ENCODE measurements around the gene BICC1.
A peak's percentile ranks its signal among the peaks of the same experiment; 100 is the strongest.

The BICC1 gene

GRCh38 chr10:58715061-58715460 is 202.4 kb downstream of the BICC1 start:
- DNase-seq, result no peak

GRCh38 chr10:58718596-58718995 is 205.9 kb downstream of the BICC1 start:
- DNase-seq, result no peak

DNA sequence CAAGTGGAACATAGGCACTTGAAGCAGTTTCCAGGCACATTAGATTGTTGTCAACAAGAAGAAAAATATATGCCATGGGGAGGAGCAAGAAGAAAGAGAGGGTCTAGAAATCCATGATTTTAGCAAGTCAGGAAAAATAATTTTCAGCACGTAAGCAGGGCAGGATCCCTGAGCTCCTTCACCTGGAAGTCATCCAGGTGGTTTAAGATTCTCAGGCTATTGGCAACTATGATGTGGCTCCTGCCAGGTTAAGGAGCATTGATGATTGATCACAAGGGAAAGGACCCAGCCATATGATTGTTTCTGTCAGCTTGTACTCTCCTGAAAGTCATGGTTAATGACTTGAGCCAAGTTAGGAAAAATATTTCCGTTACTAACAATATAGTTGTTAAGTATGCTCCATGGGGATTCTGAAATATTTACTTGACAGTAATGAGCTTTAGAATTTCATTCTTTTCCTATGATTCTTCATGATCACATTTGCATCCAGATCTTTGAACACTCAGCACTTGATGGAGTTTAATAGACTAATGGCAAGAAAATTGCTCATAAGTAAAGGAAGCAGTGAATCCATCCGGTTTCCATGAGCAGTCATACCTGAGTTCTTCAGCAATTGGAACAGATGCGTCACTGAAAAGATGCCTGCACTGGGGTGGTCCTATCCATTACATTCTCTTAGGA is 209.1 kb downstream of the BICC1 start:
- DNase-seq, result no peak

DNA sequence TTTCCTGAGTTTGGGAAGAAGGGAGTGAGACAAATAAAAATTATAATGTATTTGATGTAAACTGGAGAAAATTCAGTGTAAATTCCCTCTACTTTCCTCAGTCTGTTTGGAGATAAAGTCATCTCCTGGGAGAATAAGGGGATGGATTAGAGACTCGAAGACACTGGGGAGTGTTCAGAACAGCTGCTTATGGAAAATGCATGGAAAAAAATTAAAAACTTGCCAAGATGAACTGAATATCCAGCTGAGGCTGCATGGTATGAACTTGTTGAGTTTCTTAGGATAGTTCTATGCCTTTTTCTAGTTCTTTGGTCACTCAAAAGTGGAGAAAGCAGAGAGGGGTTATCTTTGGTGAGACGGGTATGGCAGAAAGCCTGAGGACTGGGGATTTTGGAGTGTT is 210.5 kb downstream of the BICC1 start:
- DNase-seq, result no peak

- DNase-seq, result peak in 1 of 2 donors; percentile 83
Observed at GRCh38 chr10:58723966-58724365, 211.3 kb downstream of the BICC1 start.

DNA sequence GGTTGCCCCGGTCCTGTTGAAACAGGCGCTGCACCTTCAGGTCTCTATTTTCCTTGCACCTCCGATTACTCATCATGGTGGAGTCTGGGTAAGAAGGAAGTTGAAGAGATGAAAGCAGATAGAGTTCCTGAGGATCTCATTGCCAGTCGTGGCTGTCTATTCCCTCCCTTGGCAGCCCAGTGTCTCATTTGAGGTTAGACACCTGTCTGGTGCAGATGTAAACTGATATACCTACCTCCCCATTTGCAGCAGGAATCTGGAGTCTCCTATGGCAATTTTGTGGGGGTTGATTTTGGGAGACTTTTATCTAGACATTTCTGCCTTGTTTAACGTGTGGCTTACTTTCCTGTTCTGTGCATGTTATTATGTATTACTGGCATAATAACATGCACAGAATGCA is 212.1 kb downstream of the BICC1 start:
- DNase-seq, result no peak

GRCh38 chr10:58725901-58726300 is 213.2 kb downstream of the BICC1 start:
- DNase-seq, result peak in 1 of 2 donors; percentile 25

- DNase-seq, result no peak
Observed at GRCh38 chr10:58727633-58728032, 215.0 kb downstream of the BICC1 start.

DNA sequence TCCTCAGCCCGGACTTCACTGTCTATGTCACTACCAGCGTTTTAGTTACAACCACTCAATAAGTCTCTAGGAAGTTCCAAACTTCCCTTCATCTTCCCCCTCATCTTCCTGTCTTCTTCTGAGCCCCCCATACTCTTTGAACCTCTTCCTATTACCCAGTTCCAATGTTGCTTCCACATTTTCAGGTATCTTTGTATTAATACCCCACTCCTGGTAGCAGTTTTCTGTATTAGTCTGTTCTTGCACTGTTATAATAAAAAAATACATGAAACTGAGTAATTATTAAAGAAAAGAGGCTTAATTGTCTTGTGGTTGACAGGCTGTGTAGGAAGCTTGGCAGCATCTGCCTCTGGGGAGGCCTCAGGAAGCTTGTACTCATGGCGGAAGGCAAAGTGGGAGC is 218.6 kb downstream of the BICC1 start:
- no peak for DNase-seq

- no peak for DNase-seq
Observed at GRCh38 chr10:58733436-58733835, 220.8 kb downstream of the BICC1 start.

GRCh38 chr10:58734116-58734515 is 221.4 kb downstream of the BICC1 start:
- no peak for DNase-seq

DNA sequence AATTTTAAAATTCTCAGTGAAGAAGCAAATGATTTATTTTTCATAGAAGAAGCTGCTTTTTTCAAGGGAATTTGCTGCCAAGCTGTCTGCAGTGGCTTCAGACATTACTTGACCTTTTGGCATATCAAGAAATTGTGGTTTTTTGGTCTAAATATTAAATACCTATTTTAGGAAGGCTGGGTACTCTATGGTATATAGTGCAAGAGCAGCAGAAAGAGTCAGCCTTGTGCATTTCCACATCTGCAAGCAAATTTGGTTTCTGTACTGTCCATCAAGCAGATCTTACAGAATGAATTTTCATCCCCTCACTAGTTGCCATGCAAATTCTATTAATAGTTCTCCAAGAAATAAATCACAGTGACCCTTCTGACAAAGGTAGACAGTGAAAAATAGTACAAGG is 222.0 kb downstream of the BICC1 start:
- no peak for DNase-seq

DNA sequence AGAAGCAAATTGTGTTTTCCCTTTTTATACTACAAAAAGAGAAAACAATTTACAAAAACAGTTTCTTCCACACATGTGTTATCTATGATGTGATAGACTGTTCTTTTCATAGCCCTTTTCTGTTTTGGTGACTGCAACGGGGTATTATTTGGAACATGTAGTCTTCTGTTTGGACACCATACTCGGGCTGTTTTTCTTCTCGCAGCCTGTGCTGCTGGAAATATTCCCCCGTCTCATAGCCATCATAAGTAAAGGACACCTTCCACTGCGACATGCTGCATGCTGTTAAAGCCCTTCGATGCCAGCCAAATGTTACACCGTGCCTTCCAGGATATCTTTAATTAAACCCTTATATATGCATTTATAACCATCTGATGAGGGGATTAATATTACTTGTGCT is 222.4 kb downstream of the BICC1 start:
- DNase-seq, result no peak

DNA sequence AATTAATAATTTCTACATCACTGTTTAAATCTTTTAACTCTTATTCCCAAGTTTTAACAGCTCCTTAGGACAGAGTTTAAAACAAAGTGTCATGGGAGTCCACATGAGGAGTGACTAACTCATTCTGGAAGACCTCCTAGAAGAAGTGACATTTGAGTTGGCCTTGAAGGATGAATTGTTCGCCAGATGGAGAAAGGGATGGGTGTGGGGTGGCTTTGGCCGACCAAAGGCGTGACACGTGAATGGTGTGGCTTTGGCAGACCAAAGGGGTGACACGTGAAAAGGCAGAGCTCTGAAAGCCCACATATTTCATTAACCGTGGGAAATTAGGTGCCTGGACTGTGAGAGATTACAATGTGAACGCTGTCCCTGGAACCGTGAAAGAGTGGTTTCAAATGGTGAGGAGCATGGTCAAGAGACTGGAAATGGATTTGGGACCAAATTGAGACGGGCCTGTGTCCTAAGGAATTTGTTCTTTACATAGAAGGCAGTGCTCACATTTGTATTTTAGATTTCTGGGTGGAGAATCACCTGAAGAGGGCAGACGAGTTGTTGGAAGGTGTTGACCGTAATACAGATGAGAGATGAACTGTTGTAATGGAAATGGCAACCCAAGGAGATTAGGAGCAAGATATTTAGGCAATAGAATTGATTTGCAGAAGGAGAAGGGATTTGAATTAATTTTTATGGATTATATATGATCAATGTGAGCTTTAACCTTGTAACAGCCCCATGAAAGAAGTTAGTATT is 228.1 kb downstream of the BICC1 start:
- DNase-seq, result no peak

DNA sequence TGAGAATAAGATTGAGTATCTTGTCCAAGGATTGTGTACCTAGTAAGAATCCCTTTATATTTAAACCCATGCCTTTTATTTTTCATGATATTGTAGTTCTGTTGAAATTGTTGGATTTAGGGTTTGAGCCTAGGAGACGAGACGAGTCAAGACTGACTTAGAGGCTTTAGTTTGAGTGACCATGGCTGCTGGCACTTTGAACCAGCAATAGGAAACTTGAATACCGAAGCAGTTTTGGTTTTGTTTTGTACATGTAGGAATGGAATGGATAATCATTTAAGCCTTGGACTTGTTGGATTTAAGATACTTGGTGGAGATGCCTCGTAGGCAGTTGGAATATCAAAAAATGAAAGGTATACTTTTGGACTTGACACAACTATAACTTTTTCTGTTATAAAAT is 229.0 kb downstream of the BICC1 start:
- no peak for DNase-seq

GRCh38 chr10:58742141-58742540 is 229.5 kb downstream of the BICC1 start:
- no peak for DNase-seq

- no peak for DNase-seq
Observed at GRCh38 chr10:58743466-58744115, 230.9 kb downstream of the BICC1 start.

DNA sequence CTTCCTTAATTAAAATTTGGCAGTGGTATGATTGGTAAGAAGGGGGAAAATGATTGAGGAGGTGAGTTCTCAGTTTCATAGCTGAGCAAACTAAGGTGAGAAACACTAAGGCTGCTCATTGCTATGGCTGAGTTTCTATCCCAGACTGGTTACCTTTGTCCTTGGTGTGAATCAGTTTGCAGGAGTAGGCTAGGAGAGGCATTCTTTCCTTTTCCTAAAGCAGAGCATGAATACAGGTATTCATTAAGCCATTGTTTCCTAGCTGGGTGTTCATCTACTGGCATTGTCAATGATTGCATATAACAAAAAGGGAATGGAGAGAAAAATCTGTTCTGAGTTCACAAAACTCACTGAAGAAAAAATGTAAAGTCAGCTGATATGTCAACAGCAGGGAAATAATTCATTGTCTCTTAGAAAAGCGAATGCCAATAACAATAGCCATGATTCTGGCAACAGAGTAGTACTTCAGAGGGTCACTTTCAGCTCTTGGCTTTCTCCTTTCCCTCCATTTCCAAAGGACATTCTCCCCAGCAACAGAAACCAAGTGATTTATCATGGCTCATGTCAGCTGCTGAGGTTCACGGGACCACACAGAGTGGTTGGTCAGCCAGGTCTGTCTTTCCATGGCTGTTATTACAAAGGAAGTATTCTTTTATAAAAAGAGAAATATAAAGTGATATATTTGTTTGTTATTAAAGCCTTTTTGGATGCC is 234.0 kb downstream of the BICC1 start:
- DNase-seq, result no peak

GRCh38 chr10:58747687-58748086 is 235.0 kb downstream of the BICC1 start:
- DNase-seq, result no peak

GRCh38 chr10:58752665-58753064 is 240.0 kb downstream of the BICC1 start:
- DNase-seq, result no peak

DNA sequence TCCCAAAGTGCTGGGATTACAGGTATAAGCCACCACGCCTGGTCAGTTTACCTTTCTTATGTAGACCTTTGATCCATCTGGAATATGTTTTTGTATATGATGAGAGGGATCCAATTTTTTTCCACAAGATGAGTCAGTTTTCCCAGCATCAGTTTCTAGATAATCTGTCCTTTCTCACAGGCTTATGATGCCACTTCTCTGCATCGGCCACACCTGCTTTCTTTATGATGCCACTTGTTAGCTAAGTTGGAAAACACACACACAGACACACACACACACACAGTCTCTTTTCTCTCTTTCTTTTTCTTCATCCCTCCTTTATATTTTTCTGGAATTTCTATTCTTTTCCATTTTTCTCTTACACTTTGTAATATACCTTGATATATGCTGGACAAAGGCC is 240.8 kb downstream of the BICC1 start:
- DNase-seq, result no peak

DNA sequence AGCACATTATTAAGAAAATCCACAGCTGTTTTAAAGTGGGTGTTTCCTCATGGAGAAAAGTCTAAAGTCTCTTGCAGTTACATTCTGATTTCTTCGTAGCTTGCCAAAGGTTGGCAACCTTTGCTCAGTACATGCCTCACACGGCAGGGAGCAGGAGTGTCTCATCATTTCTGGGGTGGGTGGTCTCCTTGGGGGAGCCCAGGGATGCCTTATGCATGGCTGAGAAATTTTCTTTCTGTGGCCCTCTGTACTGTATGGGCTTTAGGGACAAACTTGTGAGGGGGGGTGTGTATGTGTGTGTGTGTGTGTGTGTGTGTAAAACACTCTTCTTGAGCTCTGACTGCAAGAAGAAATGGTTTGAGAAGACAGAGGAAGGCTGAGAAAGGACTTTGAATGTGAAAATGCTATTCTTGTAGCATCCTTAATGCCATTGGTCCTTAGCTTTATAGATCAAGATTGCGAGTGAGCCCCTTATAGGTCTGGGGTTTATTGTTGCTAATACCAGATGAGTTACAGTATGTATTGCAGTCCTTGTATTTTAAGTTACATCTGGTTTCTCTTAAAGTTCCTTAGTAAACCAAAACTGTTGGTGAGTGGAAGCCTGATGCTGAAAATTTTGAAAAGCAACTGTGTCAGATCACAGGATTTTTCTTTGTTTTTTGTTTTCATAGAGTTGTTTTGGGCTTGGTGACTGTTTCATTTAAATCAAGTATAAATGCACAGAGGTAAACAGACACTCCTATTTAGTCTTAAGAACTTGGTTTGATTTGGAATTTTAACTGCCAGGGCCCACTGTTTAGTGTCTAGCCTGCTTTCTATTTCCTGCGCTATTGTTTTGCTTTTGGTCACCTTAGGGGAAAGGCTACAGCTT is 242.0 kb downstream of the BICC1 start:
- DNase-seq, result no peak

- no peak for DNase-seq
Observed at GRCh38 chr10:58755340-58755610, 242.6 kb downstream of the BICC1 start.

Measured in inflammatory macrophage (primary cell).